ENCODE measurements around the gene ADARB2.

ADARB2 gene

GRCh38 chr10:1461016-1461415, 276.3 kb downstream of the ADARB2 start:
- no peak for TF ChIP-seq TCF12 (IDR thresholded peaks at IDR 0.05; ENCODE audit: low read depth)
- no peak for TF ChIP-seq FOXM1 (IDR thresholded peaks at IDR 0.05; ENCODE audit: borderline replicate concordance, low read depth)
- TF ChIP-seq MAX (IDR thresholded peaks at IDR 0.05): no peak
- no peak for TF ChIP-seq RAD21 (IDR thresholded peaks at IDR 0.05; ENCODE audit: low read depth)
- no peak for TF ChIP-seq EP300 (IDR thresholded peaks at IDR 0.05; ENCODE audit: borderline replicate concordance)
- no peak for TF ChIP-seq USF1 (IDR thresholded peaks at IDR 0.05)
- TF ChIP-seq YY1 (IDR thresholded peaks at IDR 0.05; ENCODE audit: low read depth): no peak
- no peak for TF ChIP-seq EGR1 (IDR thresholded peaks at IDR 0.05)
- no peak for TF ChIP-seq TAF1 (IDR thresholded peaks at IDR 0.05; ENCODE audit: low read depth)
- TF ChIP-seq TEAD4 (IDR thresholded peaks at IDR 0.05): no peak
- TF ChIP-seq CREB1 (IDR thresholded peaks at IDR 0.05; ENCODE audit: low read depth): no peak
- TF ChIP-seq REST (IDR thresholded peaks at IDR 0.05; ENCODE audit: low read depth): no peak

GRCh38 chr10:1454951-1455350, 282.4 kb downstream of the ADARB2 start:
- no peak for TF ChIP-seq NFIC (IDR thresholded peaks at IDR 0.05)
- TF ChIP-seq MAX (IDR thresholded peaks at IDR 0.05): no peak
- TF ChIP-seq REST (IDR thresholded peaks at IDR 0.05; ENCODE audit: low read depth): no peak
- no peak for TF ChIP-seq TEAD4 (IDR thresholded peaks at IDR 0.05)
- no peak for TF ChIP-seq CEBPB (IDR thresholded peaks at IDR 0.05)
- TF ChIP-seq FOXM1 (IDR thresholded peaks at IDR 0.05; ENCODE audit: borderline replicate concordance, low read depth): no peak
- TF ChIP-seq YY1 (IDR thresholded peaks at IDR 0.05; ENCODE audit: low read depth): no peak
- no peak for TF ChIP-seq TCF12 (IDR thresholded peaks at IDR 0.05; ENCODE audit: low read depth)
- TF ChIP-seq ZBTB7A (IDR thresholded peaks at IDR 0.05; ENCODE audit: low read depth): no peak
- TF ChIP-seq CREB1 (IDR thresholded peaks at IDR 0.05; ENCODE audit: low read depth): no peak
- TF ChIP-seq USF1 (IDR thresholded peaks at IDR 0.05): no peak
- no peak for TF ChIP-seq TAF1 (IDR thresholded peaks at IDR 0.05; ENCODE audit: low read depth)
- TF ChIP-seq EGR1 (IDR thresholded peaks at IDR 0.05): no peak
- no peak for TF ChIP-seq RAD21 (IDR thresholded peaks at IDR 0.05; ENCODE audit: low read depth)
- TF ChIP-seq EP300 (IDR thresholded peaks at IDR 0.05; ENCODE audit: borderline replicate concordance): no peak

- TF ChIP-seq YY1 (IDR thresholded peaks at IDR 0.05; ENCODE audit: low read depth) (no peak), TCF12 (IDR thresholded peaks at IDR 0.05; ENCODE audit: low read depth) (no peak), EP300 (IDR thresholded peaks at IDR 0.05; ENCODE audit: borderline replicate concordance) (no peak), ZBTB7A (IDR thresholded peaks at IDR 0.05; ENCODE audit: low read depth) (no peak), TEAD4 (IDR thresholded peaks at IDR 0.05) (no peak), CREB1 (IDR thresholded peaks at IDR 0.05; ENCODE audit: low read depth) (no peak), USF1 (IDR thresholded peaks at IDR 0.05) (no peak), REST (IDR thresholded peaks at IDR 0.05; ENCODE audit: low read depth) (no peak), FOXM1 (IDR thresholded peaks at IDR 0.05; ENCODE audit: borderline replicate concordance, low read depth) (no peak)
Observed at GRCh38 chr10:1454428-1454827, 282.9 kb downstream of the ADARB2 start.

- TF ChIP-seq CEBPB (IDR thresholded peaks at IDR 0.05) (no peak), YY1 (IDR thresholded peaks at IDR 0.05; ENCODE audit: low read depth) (no peak), USF1 (IDR thresholded peaks at IDR 0.05) (no peak), TAF1 (IDR thresholded peaks at IDR 0.05; ENCODE audit: low read depth) (no peak), EP300 (IDR thresholded peaks at IDR 0.05; ENCODE audit: borderline replicate concordance) (no peak), RAD21 (IDR thresholded peaks at IDR 0.05; ENCODE audit: low read depth) (no peak), NFIC (IDR thresholded peaks at IDR 0.05) (no peak)
Observed at GRCh38 chr10:1452777-1453176, 284.5 kb downstream of the ADARB2 start.

Measured in Ishikawa (cell line).